H7 (cell line): ENCODE measurements around the gene NKIRAS2. TPM values are rescaled to one million over a fixed set of nuclear protein-coding genes. Genes with fewer than 3 reads are reported as not detected.

Experiments
- DNase-seq: peaks from one replicate; pipeline ENCODE4 v3.0.0; 2012
- H3K27me3 ChIP-seq: 2 replicates; pipeline ENCODE4 v1.6.0; 2011; ENCODE audit warnings: mild to moderate bottlenecking, low read length; ENCODE audit not compliant: control insufficient read depth, insufficient read depth
- H3K36me3 ChIP-seq: replicated peaks from 2 replicates; pipeline ENCODE4 v1.5.1; 2011; ENCODE audit warnings: low read length; ENCODE audit not compliant: control insufficient read depth, insufficient read depth
- H3K4me3 ChIP-seq: 2 replicates; pipeline ENCODE4 v1.5.1; 2011; ENCODE audit warnings: low read depth, mild to moderate bottlenecking, control low read depth, low read length, moderate library complexity; ENCODE audit not compliant: insufficient read depth
- total RNA-seq: library from RNA; depleted of rRNA; stranded (reverse); fragments of >200 nt; shearing (Covaris generic); gene quantifications from 2 replicates; pipeline ENCODE4 v1.2.3, GENCODE V29; 2014

The NKIRAS2 gene
- total RNA-seq, 1 experiment from 2014 or later, result 35.0 TPM

- Histone ChIP-seq H3K27me3 (peaks cover 13% of the 10 kb centered on the region), H3K4me3 (peak overlapping the region; percentile 51), H3K36me3 (no peaks in the 10 kb centered on the region; the same call in 1 of the 2 replicates)
- no peak for DNase-seq
These were observed 31.1 kb downstream of the NKIRAS2 start for GRCh38 chr17:42051013-42051400.

GRCh38 chr17:42051645-42052044 lies 31.8 kb downstream of the NKIRAS2 start:
- Histone ChIP-seq H3K4me3 (no peak overlapping the region), H3K36me3 (no peaks in the 10 kb centered on the region; the same call in 1 of the 2 replicates), H3K27me3 (peaks cover 13% of the 10 kb centered on the region)
- DNase-seq, result no peak

GRCh38 chr17:42052346-42052877 lies 32.5 kb downstream of the NKIRAS2 start:
- Histone ChIP-seq H3K4me3 (no peak overlapping the region), H3K27me3 (peaks cover 13% of the 10 kb centered on the region), H3K36me3 (no peaks in the 10 kb centered on the region; the same call in 1 of the 2 replicates)
- no peak for DNase-seq

- Histone ChIP-seq H3K4me3 (no peak overlapping the region), H3K27me3 (peaks cover 13% of the 10 kb centered on the region), H3K36me3 (no peaks in the 10 kb centered on the region; the same call in 1 of the 2 replicates)
- DNase-seq, result peak; percentile 67
These were observed 34.0 kb downstream of the NKIRAS2 start for GRCh38 chr17:42053731-42054500.

- DNase-seq, result peak; percentile 66
These were observed 35.1 kb downstream of the NKIRAS2 start for GRCh38 chr17:42055027-42055426.

GRCh38 chr17:42055496-42055895 lies 35.6 kb downstream of the NKIRAS2 start:
- no peak overlapping the region for H3K4me3 ChIP-seq

More at GRCh38 chr17:42055027-42055426, 35.1 kb downstream of the NKIRAS2 start:
- H3K36me3 ChIP-seq, result no peaks in the 10 kb centered on the region; the same call in 1 of the 2 replicates
- peaks cover 8% of the 10 kb centered on the region; the same call in 1 of the 2 replicates for H3K27me3 ChIP-seq
- H3K4me3 ChIP-seq, result no peak overlapping the region

GRCh38 chr17:42056635-42057034 lies 36.7 kb downstream of the NKIRAS2 start:
- peaks cover 3% of the 10 kb centered on the region; the same call in 1 of the 2 replicates for H3K27me3 ChIP-seq
- no peak for DNase-seq
- no peak overlapping the region for H3K4me3 ChIP-seq
- no peaks in the 10 kb centered on the region; the same call in 1 of the 2 replicates for H3K36me3 ChIP-seq

More at GRCh38 chr17:42055496-42055895, 35.6 kb downstream of the NKIRAS2 start:
- Histone ChIP-seq H3K27me3 (peaks cover 8% of the 10 kb centered on the region; the same call in 1 of the 2 replicates), H3K36me3 (no peaks in the 10 kb centered on the region; the same call in 1 of the 2 replicates)
- DNase-seq, result no peak

GRCh38 chr17:42058063-42058462 lies 38.2 kb downstream of the NKIRAS2 start:
- Histone ChIP-seq H3K4me3 (no peak overlapping the region), H3K27me3 (peaks cover 3% of the 10 kb centered on the region; the same call in 1 of the 2 replicates), H3K36me3 (no peaks in the 10 kb centered on the region; the same call in 1 of the 2 replicates)
- no peak for DNase-seq

GRCh38 chr17:42059815-42060214 lies 39.9 kb downstream of the NKIRAS2 start:
- Histone ChIP-seq H3K27me3 (no peaks in the 10 kb centered on the region), H3K4me3 (no peak overlapping the region), H3K36me3 (no peaks in the 10 kb centered on the region; the same call in 1 of the 2 replicates)
- no peak for DNase-seq

GRCh38 chr17:42060231-42060630 lies 40.3 kb downstream of the NKIRAS2 start:
- Histone ChIP-seq H3K36me3 (no peaks in the 10 kb centered on the region; the same call in 1 of the 2 replicates), H3K4me3 (no peak overlapping the region)

GRCh38 chr17:42061646-42062487 lies 42.0 kb downstream of the NKIRAS2 start:
- Histone ChIP-seq H3K27me3 (no peaks in the 10 kb centered on the region), H3K36me3 (no peaks in the 10 kb centered on the region), H3K4me3 (no peak overlapping the region)
- peak; percentile 54 for DNase-seq

More at GRCh38 chr17:42060231-42060630, 40.3 kb downstream of the NKIRAS2 start:
- no peaks in the 10 kb centered on the region for H3K27me3 ChIP-seq
- DNase-seq, result no peak

GRCh38 chr17:42062681-42063080 lies 42.8 kb downstream of the NKIRAS2 start:
- DNase-seq, result peak; percentile 54
- Histone ChIP-seq H3K36me3 (no peaks in the 10 kb centered on the region), H3K27me3 (no peaks in the 10 kb centered on the region), H3K4me3 (no peak overlapping the region)

GRCh38 chr17:42065201-42065600 lies 45.3 kb downstream of the NKIRAS2 start:
- no peaks in the 10 kb centered on the region for H3K27me3 ChIP-seq
- DNase-seq, result no peak
- H3K4me3 ChIP-seq, result no peak overlapping the region
- H3K36me3 ChIP-seq, result no peaks in the 10 kb centered on the region

GRCh38 chr17:42067371-42068091 lies 47.6 kb downstream of the NKIRAS2 start:
- H3K36me3 ChIP-seq, result no peaks in the 10 kb centered on the region
- H3K27me3 ChIP-seq, result peaks cover 8% of the 10 kb centered on the region
- H3K4me3 ChIP-seq, result no peak overlapping the region
- DNase-seq, result peak; percentile 90
